ENCODE data around the gene SEZ6L. TPM values are rescaled to one million over a fixed set of nuclear protein-coding genes. Genes with fewer than 3 reads are reported as not detected.

The SEZ6L gene
- total RNA-seq, 2 experiments from 2014 or later: not detected

DNA sequence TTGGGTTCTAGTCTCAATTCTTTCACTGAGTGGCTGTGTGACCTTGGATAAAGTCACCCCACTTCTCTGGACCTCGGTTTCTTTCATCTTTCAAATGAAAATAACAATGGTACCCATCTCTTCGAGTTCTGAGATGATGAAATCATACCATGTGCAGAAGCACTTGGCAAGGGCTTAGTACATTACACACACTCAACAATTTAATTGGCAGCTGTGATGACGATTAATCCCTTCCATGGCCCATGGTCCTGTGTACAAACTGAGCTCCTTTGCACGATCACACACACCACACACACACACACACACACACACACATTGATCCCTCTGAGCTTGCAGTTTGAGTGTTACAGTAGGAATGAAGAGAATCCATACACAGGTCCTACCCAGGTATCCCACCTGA is 156.4 kb downstream of the SEZ6L start:
- POLR2A ChIA-PET: no interaction called here
- CTCF ChIA-PET: interaction anchor here (1.4 kb wide), 1 partner anchor 21 kb away, joined by 3 read pairs; no protein-coding TSS in a partner anchor

DNA sequence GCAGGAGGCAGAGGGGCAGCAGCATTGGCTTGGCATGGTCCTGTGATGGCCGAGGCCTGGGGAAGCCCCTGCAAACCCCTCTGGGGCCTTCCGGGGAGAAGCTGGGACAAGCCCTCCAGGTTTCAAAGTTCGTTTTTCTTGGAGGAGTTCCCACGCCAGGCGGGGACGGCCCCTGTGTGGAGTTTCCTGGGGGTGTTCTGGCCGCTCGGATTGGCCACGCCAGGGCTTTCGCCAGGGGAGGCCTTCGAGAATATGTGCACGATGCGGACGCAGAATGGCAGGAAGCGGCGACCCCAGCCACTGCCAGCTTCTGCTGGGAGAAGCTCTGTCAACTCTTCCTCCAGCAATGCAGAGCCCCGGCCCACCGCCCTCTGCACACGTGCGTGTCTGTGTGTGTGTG is 157.5 kb downstream of the SEZ6L start:
- CTCF ChIA-PET: no interaction called here
- POLR2A ChIA-PET: no interaction called here

DNA sequence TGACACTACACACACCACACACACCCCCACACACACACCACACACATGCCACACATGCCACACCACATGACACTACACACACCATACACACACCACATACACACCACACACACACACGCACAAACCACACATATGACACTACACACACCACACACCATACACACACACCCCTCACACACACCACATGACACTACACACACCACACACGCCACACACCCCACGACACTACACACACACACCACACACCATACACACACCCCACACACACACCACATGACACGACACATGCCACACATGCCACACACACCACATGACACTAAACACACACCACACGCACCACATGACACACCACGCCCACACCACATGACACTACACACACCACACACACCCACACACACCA is 158.0 kb downstream of the SEZ6L start:
- ChIA-PET POLR2A (no interaction called here), CTCF (no interaction called here)

DNA sequence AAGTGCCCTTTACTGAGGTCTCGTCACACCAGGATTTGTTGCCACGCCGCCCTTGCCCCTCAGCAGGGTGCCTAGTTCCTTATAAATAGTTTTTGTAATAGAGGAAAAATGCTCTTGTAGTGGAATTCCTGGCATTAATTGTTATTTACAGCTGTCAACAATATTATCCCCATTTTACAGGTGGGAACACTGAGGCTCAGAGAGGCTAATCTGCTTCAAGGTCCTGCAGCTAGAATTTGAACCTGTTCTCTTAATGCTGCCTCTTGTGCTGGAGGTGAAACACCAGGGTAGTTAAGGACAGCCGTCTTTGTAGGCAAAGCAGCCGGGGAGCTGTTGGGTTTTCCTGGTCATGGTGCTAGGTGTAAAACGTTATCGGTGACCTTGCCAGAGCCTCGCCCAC is 159.0 kb downstream of the SEZ6L start:
- CTCF ChIA-PET: no interaction called here

DNA sequence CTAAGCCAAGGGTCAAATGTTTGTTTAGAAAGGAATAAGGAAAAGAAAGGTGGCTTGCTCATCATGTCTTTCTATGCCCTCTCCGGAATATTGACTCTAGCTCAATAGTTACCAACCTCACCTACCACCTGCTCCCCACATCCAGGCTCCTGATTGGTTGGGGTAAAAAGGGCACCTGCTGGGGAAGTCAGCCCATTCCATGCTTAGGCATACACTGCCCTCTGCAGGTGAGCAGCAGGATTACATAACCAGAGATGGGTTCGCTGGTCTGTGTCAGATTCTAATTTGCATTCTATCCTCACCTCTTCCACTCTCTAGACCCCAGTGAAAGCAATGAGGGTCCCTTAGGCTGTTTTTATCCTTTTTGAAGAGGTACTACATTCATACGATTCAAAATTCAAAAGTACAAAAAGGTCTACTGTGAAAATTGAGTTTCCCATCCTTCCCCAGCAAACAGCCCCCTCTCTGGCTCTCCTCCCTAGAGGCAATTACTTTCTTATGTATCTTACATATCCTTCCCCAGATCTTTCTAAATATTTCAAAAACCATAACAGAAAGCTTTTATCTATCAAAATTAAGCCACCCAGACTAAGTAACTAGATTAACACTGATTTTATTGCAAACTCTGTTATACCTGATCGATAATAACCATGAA is 161.8 kb downstream of the SEZ6L start:
- POLR2A ChIA-PET: interaction anchor here (0.6 kb wide), 1 partner anchor 13 kb away, joined by 3 read pairs; no protein-coding TSS in a partner anchor
- CTCF ChIA-PET: interaction anchor here (0.6 to 3.0 kb wide), 5 partner anchors 130 to 884 kb away, joined by 3 to 11 read pairs (median 3); no protein-coding TSS in a partner anchor

More for the DNA sequence above, 159.0 kb downstream of the SEZ6L start:
- POLR2A ChIA-PET: no interaction called here

DNA sequence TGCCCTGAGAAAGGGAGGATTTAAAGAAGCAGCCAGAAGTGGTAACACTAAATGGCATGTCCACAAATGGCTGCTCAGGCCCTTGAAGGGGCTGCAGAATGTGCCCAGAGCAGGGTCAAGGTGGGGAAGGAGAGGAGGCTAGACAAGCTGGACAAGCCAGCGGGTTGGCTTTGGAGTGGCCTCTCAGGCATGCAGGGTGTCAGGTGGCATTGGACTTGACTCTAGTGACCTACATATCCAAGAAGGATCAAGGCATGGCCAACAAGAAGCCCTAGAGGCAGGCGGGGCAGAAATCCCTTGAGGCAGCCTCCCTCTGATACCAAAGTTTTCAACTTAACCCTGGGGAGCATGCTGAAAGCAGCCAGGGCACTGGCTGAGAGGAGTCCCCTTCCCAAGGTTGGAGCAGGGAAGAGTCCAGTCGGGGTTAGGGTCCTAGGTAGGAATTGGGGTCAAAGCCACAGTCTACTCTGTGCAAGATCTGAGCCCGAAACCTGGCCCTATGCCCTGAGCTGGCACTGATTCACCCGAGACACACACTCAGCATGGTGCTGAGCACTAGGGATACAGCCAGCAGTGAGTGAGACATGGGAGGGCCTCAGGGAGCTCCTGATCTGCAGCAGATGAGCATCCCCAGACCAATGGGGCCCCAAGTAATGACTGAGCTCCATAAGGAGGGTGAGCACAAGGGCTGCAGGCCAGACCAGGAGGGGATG is 164.0 kb downstream of the SEZ6L start:
- ChIA-PET POLR2A (no interaction called here), CTCF (no interaction called here)

DNA sequence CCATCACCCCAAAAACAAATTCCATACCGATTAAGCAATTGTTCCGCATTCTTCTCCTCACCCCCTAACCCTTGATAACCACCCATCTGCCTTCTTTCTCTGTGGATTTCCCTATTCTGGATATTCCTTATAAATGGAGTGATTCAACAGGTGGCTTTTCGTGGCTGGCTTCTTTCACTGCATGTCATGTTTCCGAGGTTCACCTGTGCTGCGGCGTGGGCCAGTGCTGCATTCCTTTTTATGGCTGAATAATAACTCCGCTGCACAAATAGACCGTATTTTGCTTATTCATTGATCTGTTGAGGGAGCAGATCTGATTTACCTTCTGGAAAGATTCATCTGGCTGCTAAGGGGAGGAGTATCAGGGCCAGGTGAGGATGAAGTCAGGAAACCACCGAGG is 165.0 kb downstream of the SEZ6L start:
- CTCF ChIA-PET: no interaction called here

DNA sequence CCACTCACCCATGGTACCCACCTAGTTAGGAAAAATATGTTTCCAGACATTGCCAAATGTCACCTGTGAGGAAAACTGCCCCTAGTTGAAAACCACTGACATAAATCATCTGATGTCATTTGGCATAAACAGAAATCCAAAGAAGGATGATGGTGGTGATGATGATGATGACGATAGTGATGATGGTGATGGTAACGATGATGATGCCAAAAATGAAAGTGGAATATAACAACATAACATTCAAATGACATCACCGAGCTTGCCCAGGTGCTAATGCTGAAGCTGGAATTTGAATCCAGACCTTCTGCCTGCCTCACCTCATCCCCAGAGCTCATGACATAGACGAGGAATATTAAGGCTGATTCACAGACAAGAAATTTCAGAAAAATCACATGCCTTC is 167.5 kb downstream of the SEZ6L start:
- POLR2A ChIA-PET: no interaction called here
- CTCF ChIA-PET: no interaction called here

More for the DNA sequence above, 165.0 kb downstream of the SEZ6L start:
- POLR2A ChIA-PET: no interaction called here

DNA sequence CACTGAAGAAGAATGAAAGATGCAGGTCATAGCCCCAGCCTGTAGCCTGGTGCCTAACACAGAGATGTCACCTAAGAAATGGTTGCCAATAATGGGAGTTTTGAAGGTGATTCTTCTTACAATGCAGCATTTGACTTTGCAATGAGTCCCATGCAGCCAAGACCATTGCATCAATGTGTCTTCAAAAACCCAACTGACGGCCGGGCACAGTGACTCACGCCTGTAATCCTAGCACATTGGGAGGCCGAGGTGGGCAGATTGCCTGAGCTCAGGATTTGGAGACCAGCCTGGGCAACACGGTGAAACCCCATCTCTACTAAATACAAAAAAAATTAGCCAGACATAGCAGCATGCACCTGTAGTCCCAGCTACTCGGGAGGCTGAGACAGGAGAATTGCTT is 170.5 kb downstream of the SEZ6L start:
- ChIA-PET POLR2A (no interaction called here), CTCF (no interaction called here)

DNA sequence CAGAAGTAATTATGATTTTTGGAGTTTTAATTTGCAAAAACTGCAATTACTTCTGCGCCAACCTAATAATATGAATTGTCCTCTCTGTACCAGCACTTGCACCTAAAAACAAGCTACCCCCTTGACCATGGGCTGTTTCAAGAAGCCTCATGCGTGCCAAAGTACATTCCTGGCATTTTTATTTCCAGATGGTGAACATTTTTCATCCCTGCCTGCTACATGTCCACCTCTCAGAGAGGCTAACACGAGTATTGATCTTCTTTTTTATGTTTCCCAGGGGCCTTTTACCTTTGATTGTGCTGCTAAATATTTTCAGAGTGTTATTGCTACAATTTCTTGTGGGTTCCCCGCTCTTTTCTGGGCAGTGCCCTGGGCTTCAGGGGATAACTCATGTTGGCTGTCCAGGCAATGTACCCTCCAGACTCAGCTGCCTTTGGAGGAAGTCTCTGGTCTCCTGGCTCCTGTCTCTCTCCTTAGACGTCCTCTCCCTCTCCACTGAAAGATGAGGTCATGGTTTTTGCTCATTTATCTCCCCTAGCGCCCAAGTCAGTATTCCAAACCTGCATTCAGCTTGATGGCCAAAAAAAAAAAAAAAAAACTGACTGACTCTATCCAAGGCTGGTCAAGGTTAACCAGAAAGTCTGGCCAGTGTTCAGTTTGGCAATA is 173.6 kb downstream of the SEZ6L start:
- POLR2A ChIA-PET: no interaction called here
- CTCF ChIA-PET: no interaction called here

DNA sequence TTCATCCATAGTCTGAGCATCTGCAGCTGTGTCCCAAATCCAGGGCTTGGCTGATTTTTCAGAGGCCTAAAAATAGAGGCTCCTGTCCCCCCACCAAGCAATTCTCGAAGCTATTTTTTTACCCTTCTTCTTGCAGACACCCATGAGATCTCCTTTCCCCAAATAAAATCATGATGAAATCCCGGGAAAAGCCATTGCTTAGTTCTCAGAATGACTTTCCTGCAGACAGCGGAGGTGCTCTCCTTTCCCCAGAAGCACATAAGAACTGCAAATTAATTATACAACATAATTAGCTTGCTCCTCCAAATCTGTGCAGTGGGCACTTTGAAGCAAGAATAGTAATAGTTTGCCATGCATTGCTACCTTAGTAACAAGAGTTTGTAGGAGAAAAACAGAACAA is 176.2 kb downstream of the SEZ6L start:
- CTCF ChIA-PET: no interaction called here

DNA sequence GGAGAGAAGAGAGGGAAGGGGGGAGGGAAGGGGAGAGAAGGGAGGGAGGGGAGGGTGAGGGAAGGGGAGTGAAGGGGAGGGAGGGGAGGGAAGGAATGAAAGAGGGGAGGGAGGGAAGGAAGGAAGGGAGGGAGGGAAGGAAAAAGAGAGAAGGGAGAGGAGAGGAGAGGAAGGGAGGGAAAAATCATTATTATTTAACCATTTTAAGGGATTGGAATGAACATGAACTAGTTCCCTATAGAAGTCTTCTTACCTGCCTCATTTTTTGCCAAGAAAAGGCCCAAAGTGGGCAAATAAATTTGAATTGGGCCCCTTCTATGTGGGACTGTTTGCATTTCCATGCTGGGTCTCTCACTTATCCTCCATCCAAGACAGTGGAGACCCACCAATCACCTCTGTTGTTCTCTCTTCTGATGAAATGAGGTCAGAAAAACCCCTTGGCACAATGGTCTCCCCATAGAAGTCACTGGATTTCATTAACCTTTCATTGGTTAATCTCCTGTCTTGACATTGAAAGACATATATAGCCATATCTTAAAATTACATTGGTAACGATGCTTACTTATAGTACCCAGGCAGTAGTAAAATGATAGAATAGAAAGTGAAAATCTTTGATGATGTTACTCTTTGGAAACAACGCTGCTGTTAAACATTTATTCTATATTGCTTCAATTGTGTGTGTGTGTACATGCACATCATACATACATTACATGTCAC is 179.7 kb downstream of the SEZ6L start:
- ChIA-PET CTCF (no interaction called here), POLR2A (interaction anchor here (0.6 kb wide), 1 partner anchor 81 kb away, joined by 8 read pairs; no protein-coding TSS in a partner anchor)

More for the DNA sequence above, 176.2 kb downstream of the SEZ6L start:
- POLR2A ChIA-PET: no interaction called here

DNA sequence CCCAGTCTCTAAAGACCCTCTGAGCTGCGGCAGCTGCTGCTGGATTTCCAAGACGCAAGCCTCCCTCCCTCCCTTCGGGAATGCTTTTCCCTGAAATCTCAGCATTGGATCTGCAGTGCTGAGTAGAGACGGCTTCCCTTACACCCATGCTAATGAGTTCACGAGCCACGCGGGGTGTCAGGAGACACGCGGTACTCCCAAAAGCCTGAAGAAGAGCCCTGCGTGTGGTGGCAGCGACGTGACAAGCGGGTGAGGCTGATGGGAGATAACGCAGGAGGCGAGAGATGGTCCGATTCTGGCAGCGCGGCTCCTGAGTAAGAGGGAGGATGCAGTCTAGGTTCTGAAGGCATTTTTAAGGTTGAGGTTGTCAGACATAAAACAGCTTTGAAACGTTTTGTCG is 185.4 kb downstream of the SEZ6L start:
- CTCF ChIA-PET: no interaction called here

DNA sequence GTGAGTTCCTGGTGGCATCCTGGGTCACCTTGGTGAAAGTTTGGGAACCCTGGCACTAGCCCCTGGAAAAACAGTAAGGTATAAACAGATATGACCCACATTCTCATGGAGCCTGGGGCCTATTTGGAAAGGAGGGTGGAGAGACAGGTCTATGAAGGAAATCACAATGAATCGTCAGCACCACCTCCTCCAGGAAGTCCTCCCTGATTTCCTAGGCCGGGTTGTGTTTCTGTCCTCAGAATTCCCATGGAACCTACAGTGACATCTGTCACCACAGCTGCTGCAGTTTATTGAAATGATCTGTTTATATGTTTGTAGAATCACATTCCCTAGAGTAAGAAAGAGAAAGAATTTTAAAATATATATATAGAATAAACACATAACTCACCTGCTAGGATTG is 188.0 kb downstream of the SEZ6L start:
- ChIA-PET POLR2A (no interaction called here), CTCF (interaction anchor here (0.7 kb wide), 2 partner anchors 11 to 103 kb away, joined by 3 read pairs; no protein-coding TSS in a partner anchor)

More for the DNA sequence above, 185.4 kb downstream of the SEZ6L start:
- POLR2A ChIA-PET: no interaction called here

DNA sequence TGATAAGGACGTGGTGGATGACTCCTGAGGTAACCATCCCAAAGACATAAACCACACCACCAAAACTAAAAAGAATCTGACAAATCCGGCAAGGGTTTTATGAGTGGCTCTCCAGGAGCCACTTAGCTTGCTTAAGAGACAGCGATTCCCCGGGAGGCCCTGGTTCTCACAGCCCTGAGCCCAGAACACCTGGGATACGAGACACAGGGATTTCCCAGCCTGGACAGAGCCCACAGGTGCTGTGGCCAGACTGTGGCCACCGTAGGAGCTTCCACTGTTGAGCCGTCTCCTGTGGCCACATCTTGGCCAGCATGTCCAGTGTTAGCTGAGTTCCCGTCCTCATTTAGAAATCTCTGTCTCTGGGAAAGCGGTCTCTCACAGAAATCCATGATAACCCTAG is 188.6 kb downstream of the SEZ6L start:
- ChIA-PET CTCF (interaction anchor here (0.7 to 1.1 kb wide), 3 partner anchors 9 to 102 kb away, joined by 3 to 4 read pairs (median 3); no protein-coding TSS in a partner anchor), POLR2A (no interaction called here)

DNA sequence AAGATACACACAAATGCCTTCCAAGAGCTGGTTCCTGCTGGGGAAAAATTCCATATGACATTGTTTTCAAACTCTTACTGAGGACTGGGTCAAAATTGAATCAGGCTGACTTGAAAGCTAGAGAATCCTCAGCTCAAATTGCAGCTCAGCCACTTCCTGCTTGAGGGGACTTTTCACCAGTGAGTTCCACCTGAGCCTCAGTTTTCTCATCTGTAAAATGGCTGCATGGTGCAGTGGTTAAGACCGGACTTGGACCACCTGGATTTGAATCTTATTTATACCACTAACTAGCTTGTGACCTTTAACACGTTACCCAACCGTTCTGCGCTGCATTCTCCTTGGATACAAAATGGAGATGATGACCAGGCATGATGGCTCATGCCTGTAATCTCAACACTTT is 189.9 kb downstream of the SEZ6L start:
- ChIA-PET CTCF (no interaction called here), POLR2A (no interaction called here)

DNA sequence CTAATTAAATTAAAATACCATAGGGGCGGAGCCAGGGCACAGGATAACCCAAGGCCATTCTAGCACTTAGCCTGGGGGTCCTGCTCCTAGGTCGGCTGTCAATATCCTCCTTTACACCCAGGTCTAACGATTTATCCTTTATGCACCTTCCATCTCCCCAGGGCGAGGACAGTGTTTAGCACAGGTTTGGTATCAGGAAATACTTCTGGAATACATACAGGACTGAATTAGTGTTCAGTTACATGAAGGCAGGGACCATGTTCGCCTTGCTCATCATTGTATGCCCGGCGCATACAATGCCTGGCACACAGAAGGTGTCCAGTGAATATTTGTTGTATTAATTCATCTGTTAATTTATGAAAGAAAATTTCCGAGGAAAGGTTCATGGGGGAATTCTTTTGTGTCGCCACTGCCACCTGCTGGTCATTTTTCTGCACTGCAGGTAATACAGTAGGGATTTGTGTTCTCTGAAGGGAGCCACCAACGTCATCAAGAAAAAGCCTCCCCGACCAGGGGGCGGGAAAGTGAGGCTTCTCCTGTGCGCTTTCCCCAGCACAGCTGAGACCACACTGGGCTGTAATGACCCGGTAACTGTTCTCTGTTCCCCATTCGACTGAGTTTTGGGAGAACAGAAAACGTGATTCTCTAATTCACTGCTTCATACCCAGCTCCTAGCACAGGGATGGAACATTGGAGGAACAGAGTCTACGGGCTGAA is 191.1 kb downstream of the SEZ6L start:
- ChIA-PET POLR2A (no interaction called here), CTCF (interaction anchor here (0.7 kb wide), 2 partner anchors 132 to 429 kb away, joined by 3 to 4 read pairs; no protein-coding TSS in a partner anchor)

DNA sequence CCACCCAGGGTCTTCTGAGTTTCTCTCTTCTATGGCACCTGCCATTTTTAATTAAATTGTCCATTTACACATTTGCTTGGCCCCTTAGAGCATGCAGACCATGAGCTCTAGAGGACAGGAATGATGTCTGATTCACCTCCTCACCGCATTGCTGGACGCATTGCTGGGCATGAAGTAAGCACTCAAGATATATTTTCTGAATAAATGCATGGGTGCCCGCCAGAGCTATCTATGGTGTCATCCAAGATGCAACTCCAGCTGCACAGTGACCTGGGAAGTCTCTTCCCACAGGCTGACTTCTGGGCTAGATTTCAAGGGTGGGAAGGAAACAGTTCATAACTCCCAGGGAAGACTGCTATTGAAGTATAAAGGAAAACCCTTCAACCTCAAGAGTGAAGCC is 193.2 kb downstream of the SEZ6L start:
- ChIA-PET CTCF (no interaction called here), POLR2A (no interaction called here)

Data from activated CD8-positive, alpha-beta memory T cell treated with anti-CD3 and anti-CD28 coated beads for 36 hours (primary cell).